ENCODE results near the gene CPE. TPM values are rescaled to one million over a fixed set of nuclear protein-coding genes. Genes with fewer than 3 reads are reported as not detected.

CPE gene
- total and polyA plus RNA-seq, 2 of the 4 experiments (the other 2 are of a cell fraction) = 3.6 to 13.5 TPM

DNA sequence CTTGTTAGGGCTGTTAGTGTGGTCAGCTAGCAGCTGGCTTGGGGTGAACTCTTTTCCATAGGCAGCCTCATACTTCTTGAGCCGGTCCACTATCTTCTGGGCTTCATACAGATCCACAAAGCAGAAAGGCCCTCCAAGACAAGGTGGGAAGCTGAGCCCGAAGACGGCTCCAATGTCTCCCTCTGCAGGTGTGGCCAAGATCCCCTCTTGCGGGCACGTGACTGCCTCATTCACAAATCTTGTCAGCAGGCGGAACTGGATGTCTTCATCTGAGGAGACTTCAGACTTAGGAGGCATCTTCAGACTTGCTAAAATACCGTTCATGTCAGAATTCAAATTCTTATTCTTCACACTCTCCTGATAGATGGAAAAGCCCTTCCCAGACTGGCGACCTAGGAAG is 25.3 kb downstream of the CPE start:
- Histone ChIP-seq H2BK5ac (ENCODE audit: low read depth, low read length, poor library complexity, severe bottlenecking) (no peak overlapping the region), H3K79me1 (ENCODE audit: low read depth in 1 of 2, low read length in 2 of 2) (no peaks in the 10 kb centered on the region), H3K27me3 (ENCODE audit: control insufficient read depth, insufficient read depth, low read length) (no peaks in the 10 kb centered on the region; the same call in 1 of the 2 replicates), H2BK20ac (ENCODE audit: low read depth, low read length) (no peak overlapping the region), H2BK15ac (ENCODE audit: low read depth, low read length) (no peak overlapping the region), H3K27ac (ENCODE audit: insufficient read depth, low read length) (no peak overlapping the region), H4K20me1 (ENCODE audit: insufficient read depth, low read length) (no peaks in the 10 kb centered on the region), H4K91ac (ENCODE audit: insufficient read depth, low read depth, low read length) (no peak overlapping the region), H3K4me1 (ENCODE audit: control insufficient read depth, insufficient read depth, low read length) (no peaks in the 10 kb centered on the region), H3K9ac (ENCODE audit: low read depth, low read length) (no peak overlapping the region), H3K18ac (ENCODE audit: low read depth, low read length) (no peak overlapping the region), H3K4me2 (ENCODE audit: low read depth, low read length) (no peak overlapping the region), H3K56ac (ENCODE audit: extremely low read depth, insufficient read depth, low read length) (no peak overlapping the region), H3K14ac (replicated peaks; ENCODE audit: low read depth, low read length) (no peak overlapping the region), H2AK5ac (ENCODE audit: low read depth, low read length) (no peak overlapping the region), H3K4ac (ENCODE audit: low read depth, low read length) (no peak overlapping the region), H3K23ac (ENCODE audit: low read depth, low read length) (no peak overlapping the region), H3K9me3 (ENCODE audit: control insufficient read depth, insufficient read depth, low read length) (no peaks in the 10 kb centered on the region), H3K4me3 (ENCODE audit: insufficient read depth, low read depth, low read length) (no peak overlapping the region), H2AK9ac (replicated peaks; ENCODE audit: low read depth, low read length, poor library complexity) (no peak overlapping the region), H2AFZ (replicated peaks; ENCODE audit: low read length, poor library complexity) (no peak overlapping the region), H4K8ac (ENCODE audit: low read depth in 2 of 2, low read length in 2 of 2) (no peak overlapping the region), H2BK120ac (ENCODE audit: low read depth, low read length) (no peak overlapping the region), H3K9me1 (ENCODE audit: insufficient read depth, low read length) (no peaks in the 10 kb centered on the region), H3K36me3 (ENCODE audit: control insufficient read depth, insufficient read depth, low read length) (no peaks in the 10 kb centered on the region), H4K5ac (ENCODE audit: low read depth, low read length) (no peak overlapping the region)
- WGBS, 2 experiments (ENCODE audit: extremely low coverage in 2 of 2, insufficient read length in 1 of 2) = 90% methylated on average over 4 of the region's 8 CpGs; no CpG with 5 or more reads in 1 of the 2 experiments
- BruUV-seq (replicated peaks) = no TSS peak
- DNase-seq (no peak), ATAC-seq (ENCODE audit: low read depth) (no peak)
- in situ Hi-C loops (cut with MboI; ENCODE audit: low sequenced_read_pairs) = no loop called here
- CTCF ChIA-PET = no interaction called here
- POLR2A ChIA-PET (ENCODE audit: unreplicated experiment) = no interaction called here
- TF ChIP-seq RCOR1 (IDR thresholded peaks at IDR 0.05; ENCODE audit: insufficient replicate concordance, low read length) (no peak), RAD21 (IDR thresholded peaks at IDR 0.05; ENCODE audit: low read length) (no peak)
- TF ChIP-seq, protein P1, sequence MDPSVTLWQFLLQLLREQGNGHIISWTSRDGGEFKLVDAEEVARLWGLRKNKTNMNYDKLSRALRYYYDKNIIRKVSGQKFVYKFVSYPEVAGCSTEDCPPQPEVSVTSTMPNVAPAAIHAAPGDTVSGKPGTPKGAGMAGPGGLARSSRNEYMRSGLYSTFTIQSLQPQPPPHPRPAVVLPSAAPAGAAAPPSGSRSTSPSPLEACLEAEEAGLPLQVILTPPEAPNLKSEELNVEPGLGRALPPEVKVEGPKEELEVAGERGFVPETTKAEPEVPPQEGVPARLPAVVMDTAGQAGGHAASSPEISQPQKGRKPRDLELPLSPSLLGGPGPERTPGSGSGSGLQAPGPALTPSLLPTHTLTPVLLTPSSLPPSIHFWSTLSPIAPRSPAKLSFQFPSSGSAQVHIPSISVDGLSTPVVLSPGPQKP (IDR thresholded peaks at IDR 0.05; ENCODE audit: borderline replicate concordance, low read depth, low read length) = no peak
- intact Hi-C loops (cut with micrococcal nuclease) = no loop called here
- dilution Hi-C loops (cut with HindIII; ENCODE audit: low sequenced_read_pairs, unreplicated experiment) = no loop called here
